Suprapubic skin (tissue), 4 donors: ENCODE measurements around the gene LUC7L2. TPM values are rescaled to one million over a fixed set of nuclear protein-coding genes. Genes with fewer than 3 reads are reported as not detected.
A peak's percentile ranks its signal among the peaks of the same experiment; 100 is the strongest.
"Not testable (repeated sequence)": the region's sequence is repeated elsewhere in the genome, so short reads cannot be mapped to it uniquely, and the experiment has no call there.

Experiments used
- DNase-seq, 2 donors: peaks; one replicate each; pipeline ENCODE4 v3.0.0-alpha.2; 2019; ENCODE audit warnings: low spot score in 2 of 2
- H3K27ac ChIP-seq: fragments of 200-600 bp; sonication (generic); one replicate; pipeline ENCODE4 v1.5.1; 2019
- H3K27me3 ChIP-seq: fragments of 200-600 bp; sonication (generic); one replicate; pipeline ENCODE4 v1.5.1; 2019
- H3K36me3 ChIP-seq: fragments of 200-600 bp; sonication (generic); one replicate; pipeline ENCODE4 v1.5.1; 2019
- H3K4me1 ChIP-seq: fragments of 200-600 bp; sonication (generic); one replicate; pipeline ENCODE4 v1.5.1; 2019
- H3K4me3 ChIP-seq: fragments of 200-600 bp; sonication (generic); one replicate; pipeline ENCODE4 v1.5.1; 2019; ENCODE audit warnings: mild to moderate bottlenecking
- H3K9me3 ChIP-seq: fragments of 200-600 bp; sonication (generic); one replicate; pipeline ENCODE4 v1.5.1; 2019
- CTCF ChIP-seq, 2 donors: fragments of 200-600 bp in 1 of 2; fragments of 450-650 bp in 1 of 2; sonication (generic) in 1 of 2; IDR thresholded peaks; one replicate each; pipeline ENCODE4 v1.5.1; 2016 to 2019; ENCODE audit warnings: antibody characterized with exemption in 2 of 2, mild to moderate bottlenecking in 1 of 2, moderate library complexity in 1 of 2
- EP300 ChIP-seq: sonication (generic); formaldehyde crosslinking; IDR thresholded peaks from one replicate; pipeline ENCODE4 v1.6.1; 2017; ENCODE audit warnings: antibody characterized with exemption
- POLR2A ChIP-seq, 2 donors: fragments of 450-650 bp; IDR thresholded peaks; one replicate each; pipeline ENCODE4 v1.6.1; 2017; ENCODE audit warnings: antibody characterized with exemption in 2 of 2, mild to moderate bottlenecking in 2 of 2, moderate library complexity in 2 of 2
- POLR2AphosphoS5 ChIP-seq, 3 donors: sonication (generic); formaldehyde crosslinking; IDR thresholded peaks; one replicate each; pipeline ENCODE4 v1.6.1; 2017; ENCODE audit warnings: antibody characterized with exemption in 3 of 3
- WGBS: methylation state at CpG from one replicate; pipeline ENCODE4 v1.1.5; 2018; 5-methylcytosine and 5-hydroxymethylcytosine counted together
- total RNA-seq, 4 donors: library from RNA; depleted of rRNA; stranded (reverse); fragments of >200 nt; gene quantifications; one replicate each; pipeline ENCODE4 v1.1.0, GENCODE V29; 2016

The LUC7L2 gene
- 100 to 1,000 TPM in 1 of 4 donors, 10 to 100 TPM in 3; 39.7 to 115 (median 51.5) TPM for total RNA-seq

- Histone ChIP-seq H3K4me1 (peaks cover 33% of the 10 kb centered on the region), H3K9me3 (no peaks in the 10 kb centered on the region), H3K36me3 (no peaks in the 10 kb centered on the region), H3K27ac (peak within 1 kb of the TSS; percentile 99), H3K4me3 (peak within 1 kb of the TSS; percentile 81), H3K27me3 (no peaks in the 10 kb centered on the region)
- TF ChIP-seq POLR2A (IDR thresholded peaks at IDR 0.05) (peak; percentile 57 to 86), CTCF (IDR thresholded peaks at IDR 0.05) (no peak), EP300 (no peak), POLR2AphosphoS5 (IDR thresholded peaks at IDR 0.05) (peak; percentile 51 to 96 (median 88))
- 0% methylated on average over 48 of the region's 98 CpGs for WGBS
- peak; percentile 100 for DNase-seq
Observed at GRCh38 chr7:139359366-139360209, at the start of gene LUC7L2. Gene LUC7L2 (plus strand): TSS chr7:139359894. CDS start chr7:139360262, 368 bp downstream.

GRCh38 chr7:139317939-139318505 is 41.7 kb upstream of the LUC7L2 start:
- 67% methylated on average over 5 of the region's 5 CpGs for WGBS

GRCh38 chr7:139321071-139321745 is 38.5 kb upstream of the LUC7L2 start:
- no peaks in the 10 kb centered on the region for H3K9me3 ChIP-seq
- WGBS, result 67% methylated on average over 11 of the region's 11 CpGs
- DNase-seq, result no peak
- no peak overlapping the region for H3K27ac ChIP-seq
- no peaks in the 10 kb centered on the region for H3K27me3 ChIP-seq
- H3K36me3 ChIP-seq, result no peaks in the 10 kb centered on the region
- TF ChIP-seq POLR2AphosphoS5 (IDR thresholded peaks at IDR 0.05) (no peak), EP300 (no peak), POLR2A (IDR thresholded peaks at IDR 0.05) (no peak), CTCF (IDR thresholded peaks at IDR 0.05) (peak in 1 of 2 donors; percentile 24)
- H3K4me3 ChIP-seq, result no peak overlapping the region
- no peaks in the 10 kb centered on the region for H3K4me1 ChIP-seq

More at GRCh38 chr7:139317939-139318505, 41.7 kb upstream of the LUC7L2 start:
- TF ChIP-seq CTCF (IDR thresholded peaks at IDR 0.05) (no peak), POLR2AphosphoS5 (IDR thresholded peaks at IDR 0.05) (no peak), EP300 (no peak), POLR2A (IDR thresholded peaks at IDR 0.05) (no peak)
- DNase-seq, result no peak
- H3K4me1 ChIP-seq, result no peaks in the 10 kb centered on the region
- no peaks in the 10 kb centered on the region for H3K27me3 ChIP-seq
- no peaks in the 10 kb centered on the region for H3K9me3 ChIP-seq
- H3K36me3 ChIP-seq, result no peaks in the 10 kb centered on the region
- H3K4me3 ChIP-seq, result no peak overlapping the region
- no peak overlapping the region for H3K27ac ChIP-seq

- H3K36me3 ChIP-seq, H3K27me3 ChIP-seq, H3K4me1 ChIP-seq, H3K27ac ChIP-seq, DNase-seq, H3K4me3 ChIP-seq, H3K9me3 ChIP-seq: not testable (repeated sequence)
- WGBS, result 95% methylated on average over 11 of the region's 11 CpGs
Observed at GRCh38 chr7:139324709-139325108, 35.0 kb upstream of the LUC7L2 start.

GRCh38 chr7:139328375-139328774 is 31.3 kb upstream of the LUC7L2 start:
- H3K27me3 ChIP-seq, result no peaks in the 10 kb centered on the region
- H3K4me3 ChIP-seq, result no peak overlapping the region
- no peak for TF ChIP-seq EP300
- TF ChIP-seq POLR2A (IDR thresholded peaks at IDR 0.05), result no peak
- TF ChIP-seq POLR2AphosphoS5 (IDR thresholded peaks at IDR 0.05), result no peak
- TF ChIP-seq CTCF (IDR thresholded peaks at IDR 0.05), result no peak
- no peak overlapping the region for H3K27ac ChIP-seq
- H3K9me3 ChIP-seq, result no peaks in the 10 kb centered on the region
- H3K4me1 ChIP-seq, result no peaks in the 10 kb centered on the region
- no peaks in the 10 kb centered on the region for H3K36me3 ChIP-seq
- DNase-seq, result no peak
- WGBS, result 68% methylated on average over 2 of the region's 2 CpGs
